Stimulated activated CD8-positive, alpha-beta memory T cell treated with anti-CD3 and anti-CD28 coated beads, Interleukin-15, amount 100 ng/mL, for 48 hours (primary cell): Measurements from ENCODE around the gene THADA.
"Not testable (repeated sequence)": the region's sequence is repeated elsewhere in the genome, so short reads cannot be mapped to it uniquely, and the experiment has no call there.

Source experiments
- DNase-seq, 2 donors: peaks; one replicate each; pipeline ENCODE4 v3.0.0-alpha.2; 2020; ENCODE audit warnings: low read depth in 2 of 2

THADA gene

DNA sequence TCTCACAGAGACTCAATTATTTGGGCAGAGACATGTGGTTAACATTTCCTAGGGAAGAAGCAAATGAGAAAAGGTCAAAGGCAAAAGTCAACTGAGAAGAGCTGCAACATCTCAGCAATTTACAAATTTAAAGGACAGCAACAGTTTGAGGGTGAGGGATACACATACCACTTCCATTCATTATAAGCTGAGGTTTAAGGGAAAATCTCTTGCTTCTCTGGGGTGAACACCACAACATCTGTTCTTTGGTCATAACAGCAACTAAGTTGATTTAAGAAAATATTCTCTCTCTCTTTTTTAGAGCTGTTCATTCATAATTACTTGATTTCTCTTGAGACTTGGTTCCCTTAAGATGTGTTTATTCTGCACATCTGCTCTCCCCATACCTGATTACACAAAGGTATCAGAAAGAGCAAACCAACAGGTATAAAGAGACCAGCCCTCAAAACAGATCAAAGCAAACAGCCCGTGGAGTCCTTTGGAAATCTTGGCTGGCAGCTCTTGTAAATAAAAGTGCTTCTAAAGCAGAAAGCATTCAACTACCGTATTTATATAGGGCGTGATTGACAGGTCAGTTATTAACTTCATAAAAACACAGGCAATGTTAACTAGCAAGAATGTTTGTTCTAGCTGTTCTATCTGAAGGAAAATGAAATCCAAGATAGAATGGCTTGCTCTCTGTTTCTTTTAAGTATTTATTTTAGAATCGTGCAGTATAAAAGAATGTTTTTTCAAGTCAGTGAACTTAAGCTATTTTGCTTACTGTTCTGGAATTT is 132.8 kb downstream of the THADA start:
- DNase-seq, result no peak

GRCh38 chr2:43461453-43462073 is 134.3 kb downstream of the THADA start:
- no peak for DNase-seq

DNA sequence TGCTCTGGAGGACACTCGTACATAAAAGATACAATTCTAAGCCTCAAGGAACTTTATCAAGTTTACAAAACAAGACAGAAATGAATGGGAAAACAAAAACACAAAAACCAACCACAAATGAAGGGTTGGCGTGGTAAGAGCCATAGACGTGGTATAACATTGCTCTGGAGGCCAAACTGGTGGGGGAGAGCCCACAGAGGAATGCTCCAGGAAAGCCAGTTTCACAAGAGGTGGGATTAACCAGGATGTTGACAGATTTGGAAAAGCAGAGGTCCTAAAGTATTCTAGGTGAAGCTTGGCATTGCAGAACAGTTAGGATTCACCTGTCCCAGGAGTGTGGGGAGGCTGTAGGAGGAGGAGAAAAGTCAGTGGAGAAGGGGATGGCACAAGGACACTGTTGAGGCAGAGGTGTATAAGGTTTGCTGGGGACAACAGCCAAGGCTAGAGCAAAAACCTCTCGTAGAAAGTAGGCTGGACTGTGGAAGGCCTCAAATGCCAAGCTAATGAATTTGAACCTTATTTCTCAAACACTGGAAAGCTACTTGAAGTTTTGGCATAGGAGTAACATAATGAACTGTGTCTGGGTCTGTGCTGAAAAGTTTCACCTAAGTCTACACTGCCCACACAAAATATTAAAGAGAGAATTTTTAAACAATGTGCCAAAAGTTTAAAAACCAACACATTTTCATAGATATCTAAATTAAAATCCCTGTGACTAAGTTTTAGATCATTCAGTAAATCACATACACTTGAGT is 135.1 kb downstream of the THADA start:
- no peak for DNase-seq

- DNase-seq, result no peak
Observed at GRCh38 chr2:43460174-43460546, 135.7 kb downstream of the THADA start.

DNA sequence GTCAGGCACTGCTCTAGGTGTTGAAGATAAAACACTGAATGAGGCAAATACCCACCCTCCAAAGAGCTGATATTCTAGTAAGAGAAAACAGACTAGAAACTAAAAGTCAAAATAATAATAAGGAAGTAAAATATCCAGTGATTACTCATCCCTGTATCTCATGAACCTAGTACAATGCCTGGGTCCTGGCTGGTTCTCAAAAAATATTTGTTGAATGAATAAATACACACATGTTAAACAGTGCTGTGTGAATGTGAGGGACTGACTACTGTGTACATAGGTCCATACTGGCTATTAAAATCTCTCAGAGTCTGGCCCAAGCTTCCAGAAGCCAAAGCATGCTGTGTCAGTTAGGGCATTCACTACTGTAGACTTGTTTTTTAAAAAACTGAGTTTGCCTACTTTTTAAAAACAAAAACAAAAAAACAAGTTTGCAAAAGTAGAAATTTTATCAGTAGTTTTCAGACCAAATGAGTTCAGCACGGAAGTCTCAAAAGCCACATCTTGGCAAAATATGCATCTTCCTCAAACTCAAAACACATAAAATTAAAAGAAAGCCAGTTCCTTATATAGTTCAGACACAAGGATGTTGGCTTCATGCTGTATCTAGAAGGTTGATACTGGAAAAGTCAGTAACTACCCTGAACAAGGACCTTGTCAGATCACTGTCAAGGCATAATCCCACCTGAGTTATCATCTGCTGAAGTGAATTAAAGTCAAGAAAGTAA is 136.2 kb downstream of the THADA start:
- no peak for DNase-seq

DNA sequence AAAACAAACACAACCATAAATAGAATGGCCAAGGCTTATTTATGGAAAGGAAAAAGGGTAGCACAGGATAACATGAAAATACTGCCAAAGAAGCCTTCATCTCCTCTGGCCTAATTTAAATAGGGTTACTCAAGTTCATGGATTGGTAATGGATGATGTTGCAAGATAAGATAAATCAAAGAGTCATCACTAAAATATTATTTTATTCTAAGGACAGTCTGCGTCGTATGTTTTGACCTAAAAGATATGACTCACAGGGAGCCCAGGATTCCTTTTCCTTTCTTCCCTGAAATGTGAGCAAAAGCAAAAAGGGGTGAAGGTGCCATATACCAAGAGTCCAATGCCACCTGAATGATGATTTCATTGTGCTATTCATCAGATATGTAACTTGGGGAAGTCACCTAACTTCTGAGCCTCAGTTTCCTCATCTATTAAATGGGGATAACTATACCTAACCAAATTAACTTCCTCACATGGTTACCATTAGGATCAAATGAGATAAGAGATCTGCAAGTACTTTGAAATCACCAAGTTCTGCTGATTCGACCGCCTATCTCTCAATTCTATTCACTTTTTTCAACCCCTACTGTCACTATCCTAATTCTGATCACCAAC is 137.7 kb downstream of the THADA start:
- DNase-seq, result no peak

DNA sequence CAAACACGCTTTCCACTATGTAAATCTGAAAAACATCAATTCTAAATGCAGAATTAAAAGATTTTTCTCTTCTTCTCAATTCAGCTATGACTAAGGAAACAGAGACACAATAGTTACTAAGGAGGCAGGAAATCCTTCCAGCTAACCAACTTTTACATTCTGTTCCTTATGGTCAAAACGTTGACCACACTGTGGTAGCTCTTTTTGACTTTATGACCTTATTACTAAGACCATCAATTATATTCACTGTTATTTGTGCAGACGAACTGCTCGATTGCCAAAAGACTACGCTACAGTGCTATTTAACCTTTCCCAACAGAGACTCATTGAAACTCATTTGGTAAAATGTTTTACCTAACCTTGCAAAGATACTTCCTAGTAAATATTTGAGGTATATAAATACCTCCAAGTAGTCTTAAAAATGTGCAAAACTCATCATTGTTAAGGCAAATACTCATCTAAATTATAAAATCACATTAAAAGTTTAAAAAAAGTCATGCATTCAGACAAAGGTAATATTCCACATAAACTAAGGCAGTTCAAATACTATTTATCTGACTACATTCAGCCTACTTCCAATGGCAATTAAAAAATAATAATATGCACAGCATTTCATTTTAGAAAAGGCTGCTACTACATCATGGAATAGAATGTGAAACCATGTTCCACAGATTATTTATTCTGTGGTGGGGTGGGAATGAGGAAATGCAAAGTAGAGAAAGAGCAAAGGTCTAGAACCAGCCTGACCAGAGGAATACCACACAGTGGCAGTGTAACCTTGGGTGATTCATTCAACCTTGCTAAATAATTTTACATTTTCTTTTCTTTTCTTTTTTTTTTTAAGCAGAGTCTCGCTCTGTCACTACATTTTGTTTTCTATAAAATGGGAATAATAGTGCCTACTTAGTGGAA is 139.9 kb downstream of the THADA start:
- no peak for DNase-seq

DNA sequence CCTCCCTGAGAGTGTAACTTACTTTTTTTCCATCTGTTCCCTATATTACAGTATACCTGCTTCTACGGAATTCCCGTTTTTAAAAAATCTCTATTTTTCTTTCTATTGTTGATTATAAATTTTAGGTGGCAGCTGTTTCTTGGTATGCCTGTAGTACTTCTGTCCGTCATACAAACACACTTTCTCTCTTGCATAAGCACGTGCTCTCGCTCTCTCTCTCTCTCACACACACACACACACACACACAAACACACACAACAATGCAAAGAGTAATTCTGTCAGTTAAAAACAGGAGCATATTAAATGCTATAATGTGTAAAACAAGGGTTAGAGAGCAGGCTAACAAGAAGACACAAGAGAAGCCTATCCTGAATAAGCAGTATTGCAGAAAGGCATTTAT is 140.5 kb downstream of the THADA start:
- no peak for DNase-seq

DNA sequence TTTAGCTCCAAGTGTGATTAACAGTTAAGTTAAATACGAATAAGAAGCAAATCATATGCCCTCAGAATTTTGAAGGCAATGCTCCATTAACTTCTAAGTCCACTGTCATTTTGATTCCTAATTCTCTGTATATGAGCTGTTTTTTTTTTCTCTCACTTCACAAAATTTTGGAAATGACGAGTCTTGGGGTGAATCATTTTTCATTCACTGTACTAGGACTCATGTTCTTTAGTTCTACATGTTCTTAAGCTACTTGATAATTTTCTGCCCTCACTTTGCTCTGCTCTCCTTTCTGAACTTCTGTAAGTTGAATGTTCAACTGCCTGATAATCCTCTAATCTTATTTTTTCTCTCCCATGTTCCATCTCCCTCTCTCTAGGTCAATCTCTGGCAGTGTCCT is 141.0 kb downstream of the THADA start:
- DNase-seq, result no peak

- DNase-seq, result no peak
Observed at GRCh38 chr2:43453179-43454170, 142.4 kb downstream of the THADA start.

- DNase-seq, result no peak
Observed at GRCh38 chr2:43452318-43452731, 143.5 kb downstream of the THADA start.

- DNase-seq, result no peak
Observed at GRCh38 chr2:43450617-43451016, 145.2 kb downstream of the THADA start.

- DNase-seq, result no peak
Observed at GRCh38 chr2:43448822-43449110, 147.1 kb downstream of the THADA start.

DNA sequence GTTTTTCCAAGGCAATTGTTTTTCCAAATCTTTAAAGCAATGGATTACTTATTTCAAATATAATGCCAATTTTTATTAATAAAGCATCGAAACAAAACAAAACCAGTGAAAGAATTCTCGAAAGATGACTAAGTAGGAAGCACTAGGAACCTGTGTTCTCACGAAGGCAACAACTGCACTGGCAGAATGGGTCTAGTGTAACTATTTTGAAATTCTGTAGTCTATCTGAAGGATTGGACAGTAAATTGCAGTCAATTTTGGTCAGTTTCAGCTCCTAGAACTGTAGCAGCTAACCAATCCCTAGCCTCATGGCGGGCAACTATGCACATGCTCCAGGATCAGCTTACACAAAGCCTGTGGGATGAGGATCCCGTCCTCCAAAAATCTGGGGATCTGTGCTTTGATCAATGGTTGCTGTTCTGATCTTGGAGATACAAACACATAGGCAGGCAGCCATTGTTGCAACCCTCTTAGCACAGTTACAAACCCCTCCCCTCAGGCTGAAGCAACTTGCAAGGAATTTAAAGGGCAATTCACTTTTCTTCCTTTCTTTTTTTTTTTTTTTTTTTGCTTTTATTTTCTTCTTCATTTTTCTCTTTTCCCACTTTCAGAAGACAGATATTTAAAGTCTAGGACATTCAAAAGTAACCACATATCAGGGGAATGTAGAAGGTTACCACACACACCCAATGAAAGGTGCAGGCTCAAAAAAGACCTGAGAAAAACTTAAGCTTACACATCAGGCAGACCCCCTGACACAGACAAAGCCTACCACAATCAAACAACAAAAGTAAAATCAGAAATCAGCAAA is 147.6 kb downstream of the THADA start:
- no peak for DNase-seq

DNA sequence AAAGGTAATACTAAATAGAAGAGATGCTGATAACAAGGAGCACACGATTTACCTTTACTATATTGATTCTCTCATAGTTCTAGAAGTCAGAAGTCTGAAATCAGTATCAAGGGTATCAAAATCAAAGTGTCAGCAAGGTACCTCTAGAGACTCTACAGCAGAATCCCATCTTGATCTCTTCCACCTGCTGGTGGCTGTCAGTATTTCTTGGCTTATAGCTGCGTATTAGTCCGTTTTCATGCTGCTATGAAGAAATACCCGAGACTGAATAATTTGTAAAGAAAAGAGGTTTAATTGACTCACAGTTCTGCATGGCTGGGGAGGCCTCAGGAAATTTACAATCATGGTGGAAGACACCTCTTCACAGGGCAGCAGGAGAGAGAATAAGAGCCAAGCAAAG is 149.1 kb downstream of the THADA start:
- not testable (repeated sequence) for DNase-seq

GRCh38 chr2:43445781-43446180 is 150.1 kb downstream of the THADA start:
- DNase-seq, result no peak

GRCh38 chr2:43444989-43445645 is 150.7 kb downstream of the THADA start:
- DNase-seq, result no peak

- no peak for DNase-seq
Observed at GRCh38 chr2:43443282-43443681, 152.6 kb downstream of the THADA start.
